Adrenal gland (tissue), 12 donors: ENCODE data around the gene CELF2. TPM values are rescaled to one million over a fixed set of nuclear protein-coding genes. Genes with fewer than 3 reads are reported as not detected.

Experiments used
- DNase-seq, 7 donors: peaks; one replicate each; pipeline ENCODE4 v3.0.0-alpha.2; 2019 to 2020
- H3K27ac ChIP-seq, 5 donors: fragments of 200-600 bp; sonication (generic) in 4 of 5; 1 replicate in 3 of 5; 2 replicates in 2 of 5; pipeline versions ENCODE4 v1.5.1 to v1.8.0; 2016 to 2020; ENCODE audit warnings: mild to moderate bottlenecking in 1 of 5
- H3K27me3 ChIP-seq: fragments of 200-600 bp; 2 replicates; pipeline ENCODE4 v1.8.0; 2021
- H3K36me3 ChIP-seq, 2 donors: fragments of 200-600 bp; replicated peaks in 1 of 2; 1 replicate in 1 of 2; 2 replicates in 1 of 2; pipeline versions ENCODE4 v1.5.1 to v1.8.0; 2018 to 2022
- H3K4me1 ChIP-seq, 2 donors: fragments of 200-600 bp; replicated peaks in 1 of 2; 1 replicate in 1 of 2; 2 replicates in 1 of 2; pipeline versions ENCODE4 v1.5.1 to v1.8.0; 2018 to 2021
- H3K4me3 ChIP-seq, 4 donors: fragments of 200-600 bp; sonication (generic) in 3 of 4; one replicate each; pipeline ENCODE4 v1.5.1; 2016 to 2018
- H3K9me3 ChIP-seq, 3 donors: fragments of 200-600 bp; sonication (generic) in 1 of 3; replicated peaks in 1 of 3; 1 replicate in 2 of 3; 2 replicates in 1 of 3; pipeline versions ENCODE4 v1.5.1 to v1.8.0; 2016 to 2021
- POLR2A ChIP-seq, 2 donors: fragments of 450-650 bp; IDR thresholded peaks; one replicate each; pipeline ENCODE4 v1.6.1; 2017; ENCODE audit warnings: antibody characterized with exemption in 2 of 2, mild to moderate bottlenecking in 2 of 2, moderate library complexity in 1 of 2
- WGBS, 4 donors: extraction: QIAGEN DNeasy Blood & Tissue Kit in 2 of 4; methylation state at CpG; one replicate each; pipeline versions ENCODE4 v1.1.5 to v1.1.7; 2013 to 2017; 5-methylcytosine and 5-hydroxymethylcytosine counted together
- intact Hi-C, 2 donors: fragments of 100-400 bp; cut with DNase I; formaldehyde crosslinking; loops; one replicate each; pipeline versions ENCODE4 v1.14.1 to v1.15.0; 2022 to 2023
- polyA plus RNA-seq, 3 donors: library from polyadenylated mRNA; stranded (reverse); fragments of 200-250 nt in 2 of 3; fragments of 350-450 nt in 1 of 3; fragmentation: Illumina TruSeq in 1 of 3; extraction: RNeasy Lipid Tissue Mini Kit (QIAGEN cat#74804) in 1 of 3; gene quantifications; one replicate each; pipeline ENCODE4 v1.2.3, GENCODE V29; 2013 to 2014
- total RNA-seq, 9 donors: library from RNA; depleted of rRNA in 4 of 9; stranded (reverse); fragments of >200 nt in 4 of 9; fragments of 120-200 nt in 1 of 9; fragmentation: NEBNext Ultra II Directional in 1 of 9; extraction: Animal tissue kit (Norgen Biotek cat#: 25700) in 1 of 9; gene quantifications; one replicate each; pipeline versions ENCODE4 v1.1.0 to v1.2.4, GENCODE V29; 2013 to 2023
- TF ChIP-seq, protein P1 (sequence below), 6 experiments: fragments of 450-650 bp in 4 of 6; fragments of 200-600 bp in 2 of 6; sonication (generic) in 1 of 6; IDR thresholded peaks; 1 replicate in 5 of 6; 2 replicates in 1 of 6; pipeline versions ENCODE4 v1.5.1 to v1.8.0; 2016 to 2021; ENCODE audit warnings: antibody characterized with exemption in 6 of 6, mild to moderate bottlenecking in 2 of 6, moderate library complexity in 1 of 6
- donor health status: healthy with polysubstance abuse.
- donor health status: Bipolar disorder and iron deficiency.
- donor health status: DM: yes; HTN: yes; CAD: no.
- donor health status: DM: no; HTN: no; CAD: no.
- donor health status: DM: no; HTN: no; CAD: no.
- donor health status: DM: yes; HTN: yes; CAD: no.

Gene CELF2
- total and polyA plus RNA-seq, 12 donors: 2.7 to 26.0 (median 10.3) TPM

GRCh38 chr10:11015446-11015934 is 2.2 kb upstream of the CELF2 start:
- H3K4me1 ChIP-seq: peaks cover 0 to 6% of the 10 kb centered on the region in 2 donors
- DNase-seq: no peak
- no peak overlapping the region for H3K27ac ChIP-seq
- 86 to 96% (median 89%) methylated on average over 2 of the region's 2 CpGs for WGBS, 4 donors
- intact Hi-C loops: no loop called here
- H3K36me3 ChIP-seq: no peaks in the 10 kb centered on the region
- no peak overlapping the region for H3K4me3 ChIP-seq
- H3K27me3 ChIP-seq: peaks cover 17% of the 10 kb centered on the region
- no peaks in the 10 kb centered on the region for H3K9me3 ChIP-seq
- no peak for TF ChIP-seq POLR2A (IDR thresholded peaks at IDR 0.05)
- TF ChIP-seq, protein P1, sequence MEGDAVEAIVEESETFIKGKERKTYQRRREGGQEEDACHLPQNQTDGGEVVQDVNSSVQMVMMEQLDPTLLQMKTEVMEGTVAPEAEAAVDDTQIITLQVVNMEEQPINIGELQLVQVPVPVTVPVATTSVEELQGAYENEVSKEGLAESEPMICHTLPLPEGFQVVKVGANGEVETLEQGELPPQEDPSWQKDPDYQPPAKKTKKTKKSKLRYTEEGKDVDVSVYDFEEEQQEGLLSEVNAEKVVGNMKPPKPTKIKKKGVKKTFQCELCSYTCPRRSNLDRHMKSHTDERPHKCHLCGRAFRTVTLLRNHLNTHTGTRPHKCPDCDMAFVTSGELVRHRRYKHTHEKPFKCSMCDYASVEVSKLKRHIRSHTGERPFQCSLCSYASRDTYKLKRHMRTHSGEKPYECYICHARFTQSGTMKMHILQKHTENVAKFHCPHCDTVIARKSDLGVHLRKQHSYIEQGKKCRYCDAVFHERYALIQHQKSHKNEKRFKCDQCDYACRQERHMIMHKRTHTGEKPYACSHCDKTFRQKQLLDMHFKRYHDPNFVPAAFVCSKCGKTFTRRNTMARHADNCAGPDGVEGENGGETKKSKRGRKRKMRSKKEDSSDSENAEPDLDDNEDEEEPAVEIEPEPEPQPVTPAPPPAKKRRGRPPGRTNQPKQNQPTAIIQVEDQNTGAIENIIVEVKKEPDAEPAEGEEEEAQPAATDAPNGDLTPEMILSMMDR (IDR thresholded peaks at IDR 0.05): no peak

DNA sequence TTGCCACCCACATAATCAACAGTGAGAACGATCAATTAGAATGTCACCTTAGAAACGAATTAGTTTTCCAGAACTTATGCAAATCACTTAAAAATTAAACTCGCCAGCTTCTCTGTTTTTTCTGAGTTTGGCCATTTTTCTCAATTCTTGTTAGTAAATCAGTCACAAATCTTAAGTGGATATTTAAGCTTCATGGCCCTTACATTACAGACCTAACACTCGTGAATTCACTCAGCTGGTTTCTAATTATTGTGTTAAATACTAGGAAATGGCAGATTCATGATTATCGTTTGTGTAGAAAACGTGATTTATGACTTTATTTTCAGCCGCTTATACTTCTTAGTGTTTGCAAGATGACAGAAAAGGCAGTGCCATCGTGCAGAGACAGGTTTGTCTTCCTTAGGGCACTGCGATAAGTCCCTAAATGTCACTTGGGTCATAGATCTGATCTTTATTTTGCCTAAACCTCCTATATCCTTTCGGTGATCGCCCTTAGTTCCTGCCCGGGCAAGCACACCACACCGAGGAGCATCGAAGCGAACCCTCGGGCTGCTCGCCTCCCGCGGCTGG is 587 bp upstream of the CELF2 start:
- intact Hi-C loops: no loop called here
- TF ChIP-seq POLR2A (IDR thresholded peaks at IDR 0.05): no peak
- TF ChIP-seq, protein P1 (IDR thresholded peaks at IDR 0.05): no peak
- peaks cover 17% of the 10 kb centered on the region for H3K27me3 ChIP-seq
- H3K27ac ChIP-seq: peak overlapping the region in 1 of 5 donors; percentile 57
- H3K4me1 ChIP-seq: peaks cover 0 to 6% of the 10 kb centered on the region in 2 donors
- no peaks in the 10 kb centered on the region for H3K36me3 ChIP-seq
- WGBS, 4 donors: 27 to 30% (median 30%) methylated on average over 19 of the region's 19 CpGs
- no peak for DNase-seq
- H3K4me3 ChIP-seq: peak overlapping the region in 1 of 4 donors; percentile 79
- H3K9me3 ChIP-seq: no peaks in the 10 kb centered on the region

GRCh38 chr10:11018432-11018841 is 765 bp downstream of the CELF2 start:
- TF ChIP-seq POLR2A (IDR thresholded peaks at IDR 0.05): no peak
- TF ChIP-seq, protein P1 (IDR thresholded peaks at IDR 0.05): no peak
- intact Hi-C loops: no loop called here
- peaks cover 17% of the 10 kb centered on the region for H3K27me3 ChIP-seq
- H3K4me3 ChIP-seq: peak overlapping the region in 2 of 4 donors; percentile 33 to 79
- peaks cover 0 to 6% of the 10 kb centered on the region in 2 donors for H3K4me1 ChIP-seq
- peak in 1 of 7 donors; percentile 8 for DNase-seq
- H3K27ac ChIP-seq: peak overlapping the region in 1 of 5 donors; percentile 57
- H3K9me3 ChIP-seq: no peaks in the 10 kb centered on the region
- H3K36me3 ChIP-seq: no peaks in the 10 kb centered on the region
- WGBS, 4 donors: 1 to 3% (median 2%) methylated on average over 4 to 57 of the region's 57 CpGs

DNA sequence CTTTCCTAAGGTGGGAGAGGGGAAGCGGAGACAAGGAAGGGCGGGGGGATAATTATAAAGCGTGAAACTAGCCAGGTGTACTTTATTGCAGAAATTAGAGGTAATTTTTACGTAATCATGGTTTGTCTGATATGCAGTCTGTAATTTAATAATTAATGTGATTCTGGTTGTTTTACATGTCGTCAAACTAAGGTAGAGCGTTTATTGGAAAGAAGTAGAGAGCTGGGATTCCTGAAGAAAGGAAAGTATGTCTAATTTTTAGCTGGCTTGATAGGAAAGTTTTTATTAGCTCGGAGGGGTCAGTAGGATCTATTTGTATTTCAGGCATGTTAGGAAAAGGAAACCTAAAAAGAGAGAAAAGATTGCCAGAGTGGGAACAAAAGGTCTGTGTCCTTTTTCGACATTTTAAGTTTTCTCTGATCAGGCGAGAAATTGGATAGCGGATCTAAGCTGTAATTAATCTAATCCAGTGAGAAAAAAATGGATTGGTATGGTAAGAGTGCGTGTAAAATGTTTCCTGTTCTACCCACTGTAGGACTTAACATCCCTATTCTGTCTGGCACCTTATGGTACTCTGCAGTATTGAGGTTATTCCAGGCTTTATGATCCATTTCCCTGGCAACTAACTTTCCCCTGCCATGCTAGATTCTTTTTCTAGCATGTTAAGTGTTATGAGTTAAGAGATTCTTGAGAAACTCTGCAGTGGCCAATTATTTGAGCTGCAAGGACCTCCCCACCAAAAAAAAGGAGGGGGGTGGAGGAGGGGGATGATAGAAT is 1.4 kb downstream of the CELF2 start:
- Histone ChIP-seq H3K36me3 (no peaks in the 10 kb centered on the region), H3K27ac (no peak overlapping the region), H3K4me1 (peaks cover 0 to 6% of the 10 kb centered on the region in 2 donors), H3K9me3 (no peaks in the 10 kb centered on the region), H3K27me3 (peaks cover 17% of the 10 kb centered on the region), H3K4me3 (peak overlapping the region in 2 of 4 donors; percentile 33 to 79)
- 34 to 40% (median 36%) methylated on average over 11 of the region's 11 CpGs for WGBS, 4 donors
- intact Hi-C loops: no loop called here
- no peak for TF ChIP-seq POLR2A (IDR thresholded peaks at IDR 0.05)
- TF ChIP-seq, protein P1 (IDR thresholded peaks at IDR 0.05): no peak
- DNase-seq: no peak
